ENCODE data around the gene MRAS. TPM values are rescaled to one million over a fixed set of nuclear protein-coding genes. Genes with fewer than 3 reads are reported as not detected.

Gene MRAS
- total and polyA plus RNA-seq, 3 donors from 2014 or later: 21.7 to 35.7 (median 27.6) TPM

- H3K9me3 ChIP-seq: no peaks in the 10 kb centered on the region
- no peak for DNase-seq
- H3K36me3 ChIP-seq (ENCODE audit: low read depth, missing control alignments): no peaks in the 10 kb centered on the region
- peaks cover 22% of the 10 kb centered on the region for H3K4me1 ChIP-seq
- WGBS, 2 donors: 64 to 66% methylated on average over 8 of the region's 8 CpGs
- H3K27ac ChIP-seq: no peak overlapping the region
- no peak for TF ChIP-seq CTCF (IDR thresholded peaks at IDR 0.05)
- TF ChIP-seq POLR2A (IDR thresholded peaks at IDR 0.05): no peak
- intact Hi-C loops (cut with DNase I; ENCODE audit: low total_unique reads): no loop called here
- H3K27me3 ChIP-seq: no peaks in the 10 kb centered on the region
- no peak overlapping the region for H3K4me3 ChIP-seq
These were observed 17.8 kb downstream of the MRAS start for GRCh38 chr3:138366006-138366759.

- no peak for DNase-seq
- H3K36me3 ChIP-seq (ENCODE audit: low read depth, missing control alignments): no peaks in the 10 kb centered on the region
- peaks cover 22% of the 10 kb centered on the region for H3K4me1 ChIP-seq
- H3K27me3 ChIP-seq: no peaks in the 10 kb centered on the region
- intact Hi-C loops (cut with DNase I; ENCODE audit: low total_unique reads): no loop called here
- TF ChIP-seq POLR2A (IDR thresholded peaks at IDR 0.05): no peak
- no peak for TF ChIP-seq CTCF (IDR thresholded peaks at IDR 0.05)
- H3K9me3 ChIP-seq: no peaks in the 10 kb centered on the region
- WGBS, 2 donors: 65 to 73% methylated on average over 7 of the region's 7 CpGs
- no peak overlapping the region for H3K27ac ChIP-seq
- H3K4me3 ChIP-seq: no peak overlapping the region
These were observed 19.0 kb downstream of the MRAS start for GRCh38 chr3:138367326-138367850.

DNA sequence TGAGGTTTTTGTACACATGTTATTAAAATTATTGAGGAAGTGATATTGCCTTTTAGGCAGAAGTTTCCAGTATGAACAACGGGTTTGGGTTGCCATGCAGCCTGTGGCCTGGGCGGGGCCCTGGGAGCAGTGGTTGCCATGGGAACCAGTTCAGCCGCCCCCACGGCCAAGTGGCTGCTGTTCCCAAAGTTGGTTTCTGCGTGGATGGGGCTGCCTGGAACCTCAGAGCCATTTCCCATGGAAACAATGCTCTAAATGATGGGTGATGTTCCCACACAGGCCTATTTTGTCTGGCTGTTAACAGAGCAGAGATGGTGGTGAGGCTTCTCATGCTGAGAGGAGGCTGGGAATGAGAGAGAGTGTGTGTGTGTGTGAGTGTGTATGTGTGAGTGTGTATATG is 19.5 kb downstream of the MRAS start:
- DNase-seq: peak; percentile 59
- intact Hi-C loops (cut with DNase I; ENCODE audit: low total_unique reads): no loop called here
- Histone ChIP-seq H3K4me3 (no peak overlapping the region), H3K9me3 (no peaks in the 10 kb centered on the region), H3K27me3 (no peaks in the 10 kb centered on the region), H3K4me1 (peaks cover 22% of the 10 kb centered on the region), H3K36me3 (ENCODE audit: low read depth, missing control alignments) (no peaks in the 10 kb centered on the region), H3K27ac (no peak overlapping the region)
- TF ChIP-seq CTCF (IDR thresholded peaks at IDR 0.05): no peak
- TF ChIP-seq POLR2A (IDR thresholded peaks at IDR 0.05): no peak
- 38 to 40% methylated on average over 5 of the region's 5 CpGs for WGBS, 2 donors

DNA sequence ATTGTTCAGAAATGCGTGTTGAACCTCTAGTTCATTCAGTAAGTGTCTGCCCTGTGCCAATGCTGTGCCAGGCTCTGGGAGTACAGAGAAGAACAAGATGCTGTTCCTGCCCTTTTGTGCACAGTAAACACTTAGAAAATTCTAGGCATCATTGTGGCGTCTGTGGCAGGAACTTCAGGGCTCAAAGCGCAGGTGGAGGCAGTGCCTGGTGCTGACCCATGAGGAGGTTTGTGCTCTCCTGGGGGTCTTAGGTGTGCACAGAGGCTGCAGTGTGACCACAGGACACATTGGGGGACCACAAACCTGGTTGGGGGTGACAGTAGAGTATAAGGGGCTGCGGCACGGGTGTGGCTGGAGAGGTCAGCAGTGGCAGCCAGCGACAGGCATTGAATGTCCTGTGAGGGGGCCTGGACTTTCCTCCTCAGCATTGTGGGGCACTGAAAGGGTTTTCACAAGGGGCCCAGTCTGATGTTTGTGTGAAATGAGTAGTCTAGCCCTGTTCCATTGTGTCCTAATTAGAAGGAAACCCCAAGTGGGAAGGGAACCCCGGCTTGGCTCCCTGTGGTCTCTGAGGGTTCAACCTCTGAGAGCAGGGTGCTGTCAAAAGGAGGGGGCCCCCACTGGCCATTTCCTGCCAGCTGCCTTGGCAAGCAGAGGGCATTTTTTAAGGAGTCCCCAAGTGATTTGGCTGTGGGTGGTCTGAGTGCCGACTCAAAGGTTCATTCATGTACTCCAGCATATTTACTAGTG is 20.9 kb downstream of the MRAS start:
- Histone ChIP-seq H3K27me3 (no peaks in the 10 kb centered on the region), H3K36me3 (ENCODE audit: low read depth, missing control alignments) (no peaks in the 10 kb centered on the region), H3K9me3 (no peaks in the 10 kb centered on the region), H3K4me1 (peaks cover 22% of the 10 kb centered on the region), H3K4me3 (no peak overlapping the region), H3K27ac (peak overlapping the region in 1 of 2 donors; percentile 39)
- 67 to 69% methylated on average over 7 to 8 of the region's 8 CpGs for WGBS, 2 donors
- TF ChIP-seq POLR2A (IDR thresholded peaks at IDR 0.05) (no peak), CTCF (IDR thresholded peaks at IDR 0.05) (no peak)
- intact Hi-C loops (cut with DNase I; ENCODE audit: low total_unique reads): no loop called here
- DNase-seq: no peak

Measured in testis (tissue), 3 donors.